Amniotic epithelial cell (primary cell): ENCODE data around the gene ZNF577.
A peak's percentile ranks its signal among the peaks of the same experiment; 100 is the strongest.

Experiments used
- DNase-seq: peaks from one replicate; pipeline ENCODE4 v3.0.0-alpha.2; 2010; ENCODE audit warnings: low read depth

The ZNF577 gene

GRCh38 chr19:51861870-51862622 lies 25.7 kb downstream of the ZNF577 start:
- no peak for DNase-seq

GRCh38 chr19:51837145-51837544 lies 50.6 kb downstream of the ZNF577 start:
- DNase-seq: no peak

- DNase-seq: peak; percentile 54
Measured at GRCh38 chr19:51830274-51830673, 57.5 kb downstream of the ZNF577 start.

- no peak for DNase-seq
Measured at GRCh38 chr19:51824281-51825005, 63.3 kb downstream of the ZNF577 start.

GRCh38 chr19:51822946-51823345 lies 64.8 kb downstream of the ZNF577 start:
- no peak for DNase-seq

GRCh38 chr19:51822325-51822724 lies 65.4 kb downstream of the ZNF577 start:
- DNase-seq: peak; percentile 94

GRCh38 chr19:51821921-51822320 lies 65.8 kb downstream of the ZNF577 start:
- peak; percentile 16 for DNase-seq

GRCh38 chr19:51821456-51821855 lies 66.3 kb downstream of the ZNF577 start:
- DNase-seq: no peak
